IMR-90 (cell line): ENCODE measurements around the gene ELK3.

Experiments used
- BHLHE40 ChIP-seq: fragments of 150-350 bp; IDR thresholded peaks from 2 replicates; pipeline ENCODE4 v1.6.1; 2016; ENCODE audit warnings: mild to moderate bottlenecking, low read depth, low read length
- CEBPB ChIP-seq: IDR thresholded peaks from 2 replicates; pipeline ENCODE4 v1.6.1; 2012; ENCODE audit warnings: low read depth, low read length, improper control_type of control experiment
- CHD1 ChIP-seq: IDR thresholded peaks from 2 replicates; pipeline ENCODE4 v1.6.1; 2012; ENCODE audit warnings: low read depth, low read length, improper control_type of control experiment
- FOS ChIP-seq: fragments of 150-350 bp; IDR thresholded peaks from 2 replicates; pipeline ENCODE4 v1.6.1; 2016; ENCODE audit warnings: low read depth, low read length
- MAFK ChIP-seq: IDR thresholded peaks from 2 replicates; pipeline ENCODE4 v1.6.1; 2012; ENCODE audit warnings: low read depth, low read length, improper control_type of control experiment
- MAZ ChIP-seq: IDR thresholded peaks from 2 replicates; pipeline ENCODE4 v1.6.1; 2012; ENCODE audit warnings: low read depth, mild to moderate bottlenecking, low read length, improper control_type of control experiment, moderate library complexity, borderline replicate concordance
- POLR2A ChIP-seq: IDR thresholded peaks from 2 replicates; pipeline ENCODE4 v1.6.1; 2012; ENCODE audit warnings: mild to moderate bottlenecking, low read depth, low read length
- RAD21 ChIP-seq: IDR thresholded peaks from 2 replicates; pipeline ENCODE4 v1.6.1; 2012; ENCODE audit warnings: low read length, improper control_type of control experiment
- RCOR1 ChIP-seq: IDR thresholded peaks from 2 replicates; pipeline ENCODE4 v1.6.1; 2012; ENCODE audit warnings: mild to moderate bottlenecking, low read length, improper control_type of control experiment; ENCODE audit not compliant: insufficient replicate concordance
- RFX5 ChIP-seq: IDR thresholded peaks from 2 replicates; pipeline ENCODE4 v1.8.0; 2012; ENCODE audit warnings: low read depth, mild to moderate bottlenecking, low read length, moderate library complexity
- SMC3 ChIP-seq: fragments of 150-350 bp; IDR thresholded peaks from 2 replicates; pipeline ENCODE4 v1.6.1; 2016; ENCODE audit warnings: low read depth, mild to moderate bottlenecking, antibody characterized with exemption, low read length, moderate library complexity
- TF ChIP-seq, protein P1 (sequence below): conservative IDR thresholded peaks from 2 replicates; pipeline ENCODE4 v1.5.1; 2012; ENCODE audit warnings: mild to moderate bottlenecking, low read depth, low read length, improper control_type of control experiment
- TF ChIP-seq, protein P2 (sequence below): fragments of 150-350 bp; IDR thresholded peaks from 2 replicates; pipeline ENCODE4 v1.6.1; 2017; ENCODE audit warnings: mild to moderate bottlenecking, antibody characterized with exemption, low read length, low read depth
- TF ChIP-seq, protein P3 (sequence below): fragments of 150-350 bp; IDR thresholded peaks from 2 replicates; pipeline ENCODE4 v1.6.1; 2016; ENCODE audit warnings: low read depth, mild to moderate bottlenecking, low read length, moderate library complexity, borderline replicate concordance

DNA sequence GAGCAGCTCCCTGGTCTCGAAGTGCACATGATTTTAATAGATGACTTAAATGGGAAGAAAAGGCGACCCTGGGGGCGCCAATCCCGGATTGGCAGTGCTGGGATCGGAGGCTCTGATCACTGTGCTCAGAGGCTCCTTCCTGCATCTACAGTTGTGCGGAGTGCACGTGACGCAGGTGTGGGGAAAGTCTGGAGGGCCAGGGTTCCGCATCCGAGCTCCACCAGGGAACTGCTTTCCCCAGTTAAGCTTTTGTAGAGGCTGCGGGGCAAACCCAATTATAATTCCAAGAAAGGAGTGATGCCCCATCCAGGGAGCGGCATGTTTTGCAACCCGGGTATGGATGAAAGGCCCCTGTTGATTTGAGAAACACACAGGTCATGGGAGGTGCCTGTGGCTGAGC, 36.5 kb downstream of the ELK3 start:
- TF ChIP-seq BHLHE40 (no peak), POLR2A (no peak), FOS (no peak), MAZ (no peak), MAFK (no peak), RFX5 (no peak), CHD1 (no peak), RAD21 (no peak), SMC3 (no peak), RCOR1 (no peak), CEBPB (no peak)
- TF ChIP-seq, protein P1, sequence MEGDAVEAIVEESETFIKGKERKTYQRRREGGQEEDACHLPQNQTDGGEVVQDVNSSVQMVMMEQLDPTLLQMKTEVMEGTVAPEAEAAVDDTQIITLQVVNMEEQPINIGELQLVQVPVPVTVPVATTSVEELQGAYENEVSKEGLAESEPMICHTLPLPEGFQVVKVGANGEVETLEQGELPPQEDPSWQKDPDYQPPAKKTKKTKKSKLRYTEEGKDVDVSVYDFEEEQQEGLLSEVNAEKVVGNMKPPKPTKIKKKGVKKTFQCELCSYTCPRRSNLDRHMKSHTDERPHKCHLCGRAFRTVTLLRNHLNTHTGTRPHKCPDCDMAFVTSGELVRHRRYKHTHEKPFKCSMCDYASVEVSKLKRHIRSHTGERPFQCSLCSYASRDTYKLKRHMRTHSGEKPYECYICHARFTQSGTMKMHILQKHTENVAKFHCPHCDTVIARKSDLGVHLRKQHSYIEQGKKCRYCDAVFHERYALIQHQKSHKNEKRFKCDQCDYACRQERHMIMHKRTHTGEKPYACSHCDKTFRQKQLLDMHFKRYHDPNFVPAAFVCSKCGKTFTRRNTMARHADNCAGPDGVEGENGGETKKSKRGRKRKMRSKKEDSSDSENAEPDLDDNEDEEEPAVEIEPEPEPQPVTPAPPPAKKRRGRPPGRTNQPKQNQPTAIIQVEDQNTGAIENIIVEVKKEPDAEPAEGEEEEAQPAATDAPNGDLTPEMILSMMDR, result no peak
- TF ChIP-seq, protein P2, sequence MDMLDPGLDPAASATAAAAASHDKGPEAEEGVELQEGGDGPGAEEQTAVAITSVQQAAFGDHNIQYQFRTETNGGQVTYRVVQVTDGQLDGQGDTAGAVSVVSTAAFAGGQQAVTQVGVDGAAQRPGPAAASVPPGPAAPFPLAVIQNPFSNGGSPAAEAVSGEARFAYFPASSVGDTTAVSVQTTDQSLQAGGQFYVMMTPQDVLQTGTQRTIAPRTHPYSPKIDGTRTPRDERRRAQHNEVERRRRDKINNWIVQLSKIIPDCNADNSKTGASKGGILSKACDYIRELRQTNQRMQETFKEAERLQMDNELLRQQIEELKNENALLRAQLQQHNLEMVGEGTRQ, result no peak
- TF ChIP-seq, protein P3, sequence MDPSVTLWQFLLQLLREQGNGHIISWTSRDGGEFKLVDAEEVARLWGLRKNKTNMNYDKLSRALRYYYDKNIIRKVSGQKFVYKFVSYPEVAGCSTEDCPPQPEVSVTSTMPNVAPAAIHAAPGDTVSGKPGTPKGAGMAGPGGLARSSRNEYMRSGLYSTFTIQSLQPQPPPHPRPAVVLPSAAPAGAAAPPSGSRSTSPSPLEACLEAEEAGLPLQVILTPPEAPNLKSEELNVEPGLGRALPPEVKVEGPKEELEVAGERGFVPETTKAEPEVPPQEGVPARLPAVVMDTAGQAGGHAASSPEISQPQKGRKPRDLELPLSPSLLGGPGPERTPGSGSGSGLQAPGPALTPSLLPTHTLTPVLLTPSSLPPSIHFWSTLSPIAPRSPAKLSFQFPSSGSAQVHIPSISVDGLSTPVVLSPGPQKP, result no peak
